Endodermal cell (in vitro differentiated cells): ENCODE results near the gene KIF9. TPM values are rescaled to one million over a fixed set of nuclear protein-coding genes. Genes with fewer than 3 reads are reported as not detected.

Experiments
- total RNA-seq, 2 donors: library from RNA; stranded (reverse); fragmentation: NEBNext Ultra II Directional in 1 of 2; extraction: Animal tissue kit (Norgen Biotek cat#: 25700) in 1 of 2; gene quantifications; 2 replicates in 1 of 2; 3 replicates in 1 of 2; pipeline ENCODE4 v1.2.1, GENCODE V29; 2021

KIF9 gene
- total RNA-seq, 2 donors from 2014 or later: 9.9 TPM

Other genes with a start within 250 kb of the KIF9 start
- gene SETD2, start 118.7 kb downstream of the KIF9 start, total RNA-seq: 10 to 100 TPM; 59.0 to 61.5 TPM
- gene KLHL18, start 145 bp upstream of the KIF9 start, total RNA-seq: 10 to 100 TPM; 20.7 to 28.3 TPM
- gene PTPN23, start 98.2 kb upstream of the KIF9 start, total RNA-seq: 10 to 100 TPM; 44.2 to 54.1 TPM
- 100 to 1,000 TPM; 103 to 105 TPM for gene SCAP, start 193.1 kb upstream of the KIF9 start, total RNA-seq
- gene ELP6, start 230.9 kb upstream of the KIF9 start, total RNA-seq: 10 to 100 TPM; 43.8 to 56.8 TPM